Uterus (tissue), 2 donors: ENCODE results near the gene ALMS1.
"Not testable (repeated sequence)": the region's sequence is repeated elsewhere in the genome, so short reads cannot be mapped to it uniquely, and the experiment has no call there.

Source experiments
- CTCF ChIP-seq, 4 experiments: fragments of 200-600 bp in 2 of 4; fragments of 450-650 bp in 2 of 4; sonication (generic) in 2 of 4; IDR thresholded peaks; one replicate each; pipeline ENCODE4 v1.5.1; 2016 to 2019; ENCODE audit warnings: antibody characterized with exemption in 4 of 4, mild to moderate bottlenecking in 2 of 4, moderate library complexity in 1 of 4
- POLR2A ChIP-seq, 2 donors: fragments of 450-650 bp; IDR thresholded peaks; one replicate each; pipeline ENCODE4 v1.6.1; 2016; ENCODE audit warnings: antibody characterized with exemption in 2 of 2, mild to moderate bottlenecking in 1 of 2, moderate library complexity in 1 of 2

GRCh38 chr2:73624625-73625024, 239.0 kb downstream of the ALMS1 start:
- not testable (repeated sequence) for TF ChIP-seq CTCF, POLR2A (IDR thresholded peaks at IDR 0.05)
